Brain microvascular endothelial cell (primary cell): Measurements from ENCODE around the gene RPEL1.
A peak's percentile ranks its signal among the peaks of the same experiment; 100 is the strongest.

ENCODE experiments used
- DNase-seq: peaks from one replicate; pipeline ENCODE4 v3.0.0-alpha.2; 2020
- H3K27ac ChIP-seq: fragments of 250-450 bp; sonication (Bioruptor Pico); 2 replicates; pipeline ENCODE4 v1.5.1; 2020; ENCODE audit warnings: mild to moderate bottlenecking, moderate library complexity
- H3K27me3 ChIP-seq: fragments of 250-450 bp; sonication (Bioruptor Pico); replicated peaks from 2 replicates; pipeline ENCODE4 v1.5.1; 2020; ENCODE audit warnings: mild to moderate bottlenecking
- H3K36me3 ChIP-seq: fragments of 250-450 bp; sonication (Bioruptor Pico); replicated peaks from 2 replicates; pipeline ENCODE4 v1.5.1; 2020; ENCODE audit warnings: mild to moderate bottlenecking
- H3K4me3 ChIP-seq: 2 replicates; pipeline ENCODE4 v1.5.1; 2011; ENCODE audit warnings: low read depth, mild to moderate bottlenecking, control low read depth, low read length, moderate library complexity
- in situ Hi-C: cut with HindIII; loops from 2 replicates; pipeline ENCODE4 v1.10.0; 2017; ENCODE audit warnings: low sequenced_read_pairs, low pct_ligation_motif_present
- TF ChIP-seq, protein P1 (sequence below): IDR thresholded peaks from 2 replicates; pipeline ENCODE4 v1.5.1; 2011; ENCODE audit warnings: low read depth, mild to moderate bottlenecking, moderate library complexity, low read length, control low read depth, inconsistent platforms; ENCODE audit errors: missing control alignments

Gene RPEL1

DNA sequence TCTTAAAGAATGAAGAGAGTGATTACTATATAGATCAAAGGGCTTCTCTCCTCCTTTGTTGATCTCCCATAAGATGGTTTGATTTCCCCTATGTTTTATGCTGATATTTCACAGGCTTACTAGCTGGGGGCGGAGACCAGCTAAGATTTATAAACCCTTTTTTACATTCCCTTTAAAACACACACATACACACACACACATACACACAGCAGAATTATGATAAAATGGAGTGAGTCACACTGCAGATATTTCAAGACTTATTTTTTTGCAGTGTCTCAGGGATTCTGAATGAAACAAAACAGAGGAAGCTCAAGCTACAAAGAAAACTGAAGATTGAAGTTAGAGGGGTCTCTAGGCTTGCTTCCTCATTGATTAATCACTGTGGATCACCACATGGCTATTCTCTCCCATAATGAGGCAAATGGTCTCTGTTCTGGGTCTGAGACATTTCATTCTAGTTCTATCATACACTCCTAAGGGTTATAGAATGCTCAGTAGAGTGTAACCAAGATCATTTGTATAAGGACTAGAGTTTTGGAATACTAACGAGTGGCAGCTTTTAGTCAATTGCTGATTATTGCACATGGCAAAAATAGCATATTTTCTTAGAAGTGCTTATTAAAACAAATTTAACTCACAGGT, 49.8 kb downstream of the RPEL1 start:
- no peaks in the 10 kb centered on the region for H3K27me3 ChIP-seq
- DNase-seq, result peak; percentile 83
- TF ChIP-seq, protein P1, sequence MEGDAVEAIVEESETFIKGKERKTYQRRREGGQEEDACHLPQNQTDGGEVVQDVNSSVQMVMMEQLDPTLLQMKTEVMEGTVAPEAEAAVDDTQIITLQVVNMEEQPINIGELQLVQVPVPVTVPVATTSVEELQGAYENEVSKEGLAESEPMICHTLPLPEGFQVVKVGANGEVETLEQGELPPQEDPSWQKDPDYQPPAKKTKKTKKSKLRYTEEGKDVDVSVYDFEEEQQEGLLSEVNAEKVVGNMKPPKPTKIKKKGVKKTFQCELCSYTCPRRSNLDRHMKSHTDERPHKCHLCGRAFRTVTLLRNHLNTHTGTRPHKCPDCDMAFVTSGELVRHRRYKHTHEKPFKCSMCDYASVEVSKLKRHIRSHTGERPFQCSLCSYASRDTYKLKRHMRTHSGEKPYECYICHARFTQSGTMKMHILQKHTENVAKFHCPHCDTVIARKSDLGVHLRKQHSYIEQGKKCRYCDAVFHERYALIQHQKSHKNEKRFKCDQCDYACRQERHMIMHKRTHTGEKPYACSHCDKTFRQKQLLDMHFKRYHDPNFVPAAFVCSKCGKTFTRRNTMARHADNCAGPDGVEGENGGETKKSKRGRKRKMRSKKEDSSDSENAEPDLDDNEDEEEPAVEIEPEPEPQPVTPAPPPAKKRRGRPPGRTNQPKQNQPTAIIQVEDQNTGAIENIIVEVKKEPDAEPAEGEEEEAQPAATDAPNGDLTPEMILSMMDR, result no peak
- in situ Hi-C loops, result no loop called here
- no peaks in the 10 kb centered on the region for H3K36me3 ChIP-seq
- no peak overlapping the region for H3K27ac ChIP-seq
- H3K4me3 ChIP-seq, result no peak overlapping the region
